Pulmonary artery endothelial cell (primary cell): ENCODE measurements around the gene CPT1B. TPM values are rescaled to one million over a fixed set of nuclear protein-coding genes. Genes with fewer than 3 reads are reported as not detected.

Experiments used
- total RNA-seq: library from RNA; depleted of rRNA; stranded (reverse); fragments of >200 nt; gene quantifications from 2 replicates; pipeline ENCODE4 v1.2.3, GENCODE V29; 2014

The CPT1B gene
- total RNA-seq, 1 donor from 2014 or later, result 0.92 TPM

Other genes starting within 250 kb of the CPT1B start
- 62.3 and 72.9 TPM in 2 replicates for gene PPP6R2, start 235.1 kb downstream of the CPT1B start, total RNA-seq
- 42.0 and 58.1 TPM in 2 replicates for gene SBF1, start 103.4 kb downstream of the CPT1B start, total RNA-seq
- 0.18 and 0.20 TPM in 2 replicates for gene ADM2, start 96.9 kb downstream of the CPT1B start, total RNA-seq
- gene MIOX, start 91.6 kb downstream of the CPT1B start, total RNA-seq, result not detected in 2 replicates
- gene LMF2, start 70.7 kb downstream of the CPT1B start, total RNA-seq, result 29.5 and 33.4 TPM in 2 replicates
- gene NCAPH2, start 70.2 kb downstream of the CPT1B start, total RNA-seq, result 32.1 and 47.6 TPM in 2 replicates
- gene SCO2, start 52.8 kb downstream of the CPT1B start, total RNA-seq, result 1.8 and 2.3 TPM in 2 replicates
- gene TYMP, start 48.4 kb downstream of the CPT1B start, total RNA-seq, result 11.3 and 14.4 TPM in 2 replicates
- gene KLHDC7B, start 32.5 kb downstream of the CPT1B start, total RNA-seq, result not detected in 2 replicates
- not detected in 2 replicates for gene SYCE3, start 15.5 kb downstream of the CPT1B start, total RNA-seq
- gene CHKB, start 4.4 kb upstream of the CPT1B start, total RNA-seq, result 25.3 and 27.5 TPM in 2 replicates
- 0.11 and 0.13 TPM in 2 replicates for gene MAPK8IP2, start 22.4 kb upstream of the CPT1B start, total RNA-seq
- 11.2 and 13.1 TPM in 2 replicates for gene ARSA, start 49.7 kb upstream of the CPT1B start, total RNA-seq
- 12.2 and 15.1 TPM in 2 replicates for gene SHANK3, start 94.4 kb upstream of the CPT1B start, total RNA-seq
- 0.13 TPM in 1 of 2 replicates, not detected in the other for gene ACR, start 159.8 kb upstream of the CPT1B start, total RNA-seq
- gene RABL2B, start 205.2 kb upstream of the CPT1B start, total RNA-seq, result 6.5 and 6.9 TPM in 2 replicates